GM23338 (cell line): ENCODE measurements around the gene TSR3.

Source experiments
- CREB1 ChIP-seq: fragments of 250-450 bp; sonication (Bioruptor Pico); IDR thresholded peaks from 2 replicates; pipeline ENCODE4 v1.5.0; 2020; ENCODE audit warnings: low read depth, mild to moderate bottlenecking, moderate library complexity
- EZH2 ChIP-seq: fragments of 200-600 bp; sonication (generic); IDR thresholded peaks from one replicate; pipeline ENCODE4 v1.8.0; 2017; ENCODE audit warnings: antibody characterized with exemption, mild to moderate bottlenecking, low read depth; ENCODE audit not compliant: unreplicated experiment
- EZH2phosphoT487 ChIP-seq: fragments of 200-600 bp; sonication (generic); IDR thresholded peaks from one replicate; pipeline ENCODE4 v1.8.1; 2018; ENCODE audit warnings: antibody characterized with exemption; ENCODE audit not compliant: unreplicated experiment
- JUNB ChIP-seq: IDR thresholded peaks from one replicate; pipeline ENCODE4 v1.6.1; 2016; ENCODE audit warnings: antibody characterized with exemption; ENCODE audit not compliant: unreplicated experiment
- NANOG ChIP-seq: IDR thresholded peaks from 2 replicates; pipeline ENCODE4 v1.6.1; 2016; ENCODE audit warnings: antibody characterized with exemption, borderline replicate concordance
- POLR2AphosphoS5 ChIP-seq: IDR thresholded peaks from 2 replicates; pipeline ENCODE4 v1.6.1; 2016; ENCODE audit warnings: antibody characterized with exemption, low read depth
- REST ChIP-seq: IDR thresholded peaks from one replicate; pipeline ENCODE4 v1.6.1; 2018; ENCODE audit warnings: antibody characterized with exemption; ENCODE audit not compliant: unreplicated experiment
- STAT1 ChIP-seq: IDR thresholded peaks from one replicate; pipeline ENCODE4 v1.6.1; 2016; ENCODE audit warnings: antibody characterized with exemption; ENCODE audit not compliant: unreplicated experiment
- ZNF114 ChIP-seq: fragments of 250-450 bp; sonication (Bioruptor Pico); IDR thresholded peaks from 2 replicates; pipeline ENCODE4 v1.5.0; 2020; ENCODE audit warnings: mild to moderate bottlenecking, moderate library complexity
- ZNF462 ChIP-seq: fragments of 250-450 bp; sonication (Bioruptor Pico); IDR thresholded peaks from 2 replicates; pipeline ENCODE4 v1.5.0; 2020; ENCODE audit warnings: mild to moderate bottlenecking, moderate library complexity
- TF ChIP-seq, protein P1 (sequence below), 2 experiments: fragments of 200-600 bp in 1 of 2; sonication (generic) in 1 of 2; conservative IDR thresholded peaks; 2 replicates each; pipeline versions ENCODE4 v1.5.1 to v1.6.1; 2016 to 2017; ENCODE audit warnings: antibody characterized with exemption in 2 of 2, low read depth in 2 of 2, mild to moderate bottlenecking in 2 of 2, moderate library complexity in 1 of 2
- TF ChIP-seq, protein P2 (sequence below): IDR thresholded peaks from 2 replicates; pipeline ENCODE4 v1.6.1; 2016; ENCODE audit warnings: antibody characterized with exemption

DNA sequence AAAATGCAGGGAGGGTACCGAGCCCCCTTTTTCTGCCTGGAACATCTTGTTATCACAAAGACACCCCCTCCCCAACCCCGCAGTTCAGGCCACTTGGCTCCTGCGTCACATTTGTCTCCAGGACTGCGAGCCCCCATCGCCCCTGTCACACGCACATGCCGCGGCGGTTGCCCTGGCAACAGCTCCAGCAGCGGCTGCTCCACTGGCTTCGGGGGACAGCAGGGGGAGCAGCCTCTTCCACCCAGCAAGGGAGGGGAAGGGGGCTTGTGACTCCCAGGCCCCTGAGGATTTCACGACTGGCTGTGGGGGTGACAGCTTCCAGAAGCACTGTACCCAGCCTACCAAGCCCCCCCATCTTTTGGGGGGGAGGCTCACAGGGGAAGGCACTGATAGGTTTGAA lies 15.7 kb downstream of the TSR3 start:
- TF ChIP-seq, protein P1, sequence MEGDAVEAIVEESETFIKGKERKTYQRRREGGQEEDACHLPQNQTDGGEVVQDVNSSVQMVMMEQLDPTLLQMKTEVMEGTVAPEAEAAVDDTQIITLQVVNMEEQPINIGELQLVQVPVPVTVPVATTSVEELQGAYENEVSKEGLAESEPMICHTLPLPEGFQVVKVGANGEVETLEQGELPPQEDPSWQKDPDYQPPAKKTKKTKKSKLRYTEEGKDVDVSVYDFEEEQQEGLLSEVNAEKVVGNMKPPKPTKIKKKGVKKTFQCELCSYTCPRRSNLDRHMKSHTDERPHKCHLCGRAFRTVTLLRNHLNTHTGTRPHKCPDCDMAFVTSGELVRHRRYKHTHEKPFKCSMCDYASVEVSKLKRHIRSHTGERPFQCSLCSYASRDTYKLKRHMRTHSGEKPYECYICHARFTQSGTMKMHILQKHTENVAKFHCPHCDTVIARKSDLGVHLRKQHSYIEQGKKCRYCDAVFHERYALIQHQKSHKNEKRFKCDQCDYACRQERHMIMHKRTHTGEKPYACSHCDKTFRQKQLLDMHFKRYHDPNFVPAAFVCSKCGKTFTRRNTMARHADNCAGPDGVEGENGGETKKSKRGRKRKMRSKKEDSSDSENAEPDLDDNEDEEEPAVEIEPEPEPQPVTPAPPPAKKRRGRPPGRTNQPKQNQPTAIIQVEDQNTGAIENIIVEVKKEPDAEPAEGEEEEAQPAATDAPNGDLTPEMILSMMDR (conservative IDR thresholded peaks at IDR 0.05; ENCODE audit: low read depth in 2 of 2), result peak in 1 of 2 experiments; percentile 36; a peak in 2 of 4 replicates
- TF ChIP-seq STAT1, result no peak
- no peak for TF ChIP-seq EZH2
- TF ChIP-seq CREB1, result no peak
- TF ChIP-seq EZH2phosphoT487, result no peak
- no peak for TF ChIP-seq POLR2AphosphoS5
- no peak for TF ChIP-seq ZNF114 (CRISPR knock-in tag)
- TF ChIP-seq ZNF462 (CRISPR knock-in tag), result no peak
- TF ChIP-seq NANOG, result no peak
- TF ChIP-seq, protein P2, sequence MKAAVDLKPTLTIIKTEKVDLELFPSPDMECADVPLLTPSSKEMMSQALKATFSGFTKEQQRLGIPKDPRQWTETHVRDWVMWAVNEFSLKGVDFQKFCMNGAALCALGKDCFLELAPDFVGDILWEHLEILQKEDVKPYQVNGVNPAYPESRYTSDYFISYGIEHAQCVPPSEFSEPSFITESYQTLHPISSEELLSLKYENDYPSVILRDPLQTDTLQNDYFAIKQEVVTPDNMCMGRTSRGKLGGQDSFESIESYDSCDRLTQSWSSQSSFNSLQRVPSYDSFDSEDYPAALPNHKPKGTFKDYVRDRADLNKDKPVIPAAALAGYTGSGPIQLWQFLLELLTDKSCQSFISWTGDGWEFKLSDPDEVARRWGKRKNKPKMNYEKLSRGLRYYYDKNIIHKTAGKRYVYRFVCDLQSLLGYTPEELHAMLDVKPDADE, result no peak
- TF ChIP-seq REST, result no peak
- TF ChIP-seq JUNB, result no peak
